Tibial artery (tissue), 4 donors: ENCODE results near the gene EXD3.

Experiments
- DNase-seq, 2 donors: peaks; one replicate each; pipeline ENCODE4 v3.0.0-alpha.2; 2019
- H3K27ac ChIP-seq, 2 donors: fragments of 200-600 bp; sonication (generic) in 1 of 2; 1 replicate in 1 of 2; 2 replicates in 1 of 2; pipeline ENCODE4 v1.5.1; 2018 to 2019; ENCODE audit warnings: mild to moderate bottlenecking in 1 of 2
- H3K27me3 ChIP-seq, 2 donors: fragments of 200-600 bp; sonication (generic) in 1 of 2; one replicate each; pipeline versions ENCODE4 v1.5.1 to v1.6.0; 2016 to 2019
- H3K36me3 ChIP-seq, 3 donors: fragments of 200-600 bp; sonication (generic) in 2 of 3; one replicate each; pipeline ENCODE4 v1.5.1; 2016 to 2019; ENCODE audit warnings: mild to moderate bottlenecking in 2 of 3
- H3K4me1 ChIP-seq, 4 donors: fragments of 200-600 bp; sonication (generic) in 2 of 4; 1 replicate in 3 of 4; 2 replicates in 1 of 4; pipeline ENCODE4 v1.5.1; 2016 to 2019
- H3K4me3 ChIP-seq, 2 donors: fragments of 200-600 bp; sonication (generic) in 1 of 2; 1 replicate in 1 of 2; 2 replicates in 1 of 2; pipeline ENCODE4 v1.5.1; 2018 to 2019; ENCODE audit warnings: mild to moderate bottlenecking in 2 of 2
- H3K9me3 ChIP-seq, 3 donors: fragments of 200-600 bp; sonication (generic) in 1 of 3; one replicate each; pipeline ENCODE4 v1.5.1; 2016 to 2019
- CTCF ChIP-seq, 2 experiments: fragments of 200-600 bp in 1 of 2; fragments of 450-650 bp in 1 of 2; IDR thresholded peaks; one replicate each; pipeline ENCODE4 v1.5.1; 2017 to 2019; ENCODE audit warnings: antibody characterized with exemption in 2 of 2, mild to moderate bottlenecking in 1 of 2, moderate library complexity in 1 of 2
- intact Hi-C: fragments of 100-400 bp; cut with DNase I; formaldehyde crosslinking; loops from one replicate; pipeline ENCODE4 v1.15.0; 2023; ENCODE audit warnings: low total_unique reads

The EXD3 gene

GRCh38 chr9:137435980-137436760 is 13.2 kb upstream of the EXD3 start:
- intact Hi-C loops = no loop called here
- peak in 1 of 2 donors; percentile 78 for DNase-seq
- no peak overlapping the region for H3K4me3 ChIP-seq
- H3K36me3 ChIP-seq = no peaks in the 10 kb centered on the region
- H3K27ac ChIP-seq = no peak overlapping the region
- H3K4me1 ChIP-seq = peaks cover 0 to 18% (median 8%) of the 10 kb centered on the region in 4 donors
- TF ChIP-seq CTCF (IDR thresholded peaks at IDR 0.05) = no peak
- H3K9me3 ChIP-seq = no peaks in the 10 kb centered on the region
- peaks cover 0 to 50% of the 10 kb centered on the region in 2 donors for H3K27me3 ChIP-seq

GRCh38 chr9:137435381-137435891 is 12.5 kb upstream of the EXD3 start:
- intact Hi-C loops = no loop called here
- no peak for DNase-seq
- no peak for TF ChIP-seq CTCF (IDR thresholded peaks at IDR 0.05)

GRCh38 chr9:137434498-137435380 is 11.8 kb upstream of the EXD3 start:
- no peak for TF ChIP-seq CTCF (IDR thresholded peaks at IDR 0.05)
- peaks cover 0 to 20% (median 7%) of the 10 kb centered on the region in 4 donors for H3K4me1 ChIP-seq
- H3K27ac ChIP-seq = no peak overlapping the region
- DNase-seq = no peak
- H3K4me3 ChIP-seq = no peak overlapping the region
- H3K36me3 ChIP-seq = no peaks in the 10 kb centered on the region
- intact Hi-C loops = no loop called here
- peaks cover 0 to 62% of the 10 kb centered on the region in 2 donors for H3K27me3 ChIP-seq
- no peaks in the 10 kb centered on the region for H3K9me3 ChIP-seq

More at GRCh38 chr9:137435381-137435891, 12.5 kb upstream of the EXD3 start:
- peaks cover 0 to 17% (median 7%) of the 10 kb centered on the region in 4 donors for H3K4me1 ChIP-seq
- no peaks in the 10 kb centered on the region for H3K9me3 ChIP-seq
- no peaks in the 10 kb centered on the region for H3K36me3 ChIP-seq
- peaks cover 0 to 55% of the 10 kb centered on the region in 2 donors for H3K27me3 ChIP-seq
- H3K27ac ChIP-seq = no peak overlapping the region
- no peak overlapping the region for H3K4me3 ChIP-seq

DNA sequence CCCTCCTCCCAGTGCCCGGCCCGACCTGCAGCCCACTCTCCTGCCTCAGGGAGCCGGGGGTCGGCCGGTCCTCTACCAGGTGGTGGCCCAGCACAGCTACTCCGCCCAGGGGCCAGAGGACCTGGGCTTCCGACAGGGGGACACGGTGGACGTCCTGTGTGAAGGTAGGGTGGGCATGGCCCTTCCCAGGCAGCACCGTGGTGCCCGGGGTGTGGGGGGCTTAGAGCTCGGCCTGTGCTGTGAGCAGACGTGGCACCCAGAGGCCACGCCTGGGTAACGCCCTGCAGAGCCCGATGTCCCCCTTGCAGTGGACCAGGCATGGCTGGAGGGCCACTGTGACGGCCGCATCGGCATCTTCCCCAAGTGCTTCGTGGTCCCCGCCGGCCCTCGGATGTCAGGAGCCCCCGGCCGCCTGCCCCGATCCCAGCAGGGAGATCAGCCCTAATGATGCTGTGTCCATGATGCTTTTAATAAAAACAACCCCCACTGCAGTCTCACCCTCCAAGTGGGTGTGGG is 11.0 kb upstream of the EXD3 start:
- Histone ChIP-seq H3K27ac (no peak overlapping the region), H3K36me3 (no peaks in the 10 kb centered on the region), H3K4me1 (peaks cover 0 to 20% (median 7%) of the 10 kb centered on the region in 4 donors), H3K9me3 (no peaks in the 10 kb centered on the region), H3K27me3 (peaks cover 0 to 61% of the 10 kb centered on the region in 2 donors), H3K4me3 (no peak overlapping the region)
- intact Hi-C loops = no loop called here
- no peak for TF ChIP-seq CTCF (IDR thresholded peaks at IDR 0.05)
- DNase-seq = no peak

DNA sequence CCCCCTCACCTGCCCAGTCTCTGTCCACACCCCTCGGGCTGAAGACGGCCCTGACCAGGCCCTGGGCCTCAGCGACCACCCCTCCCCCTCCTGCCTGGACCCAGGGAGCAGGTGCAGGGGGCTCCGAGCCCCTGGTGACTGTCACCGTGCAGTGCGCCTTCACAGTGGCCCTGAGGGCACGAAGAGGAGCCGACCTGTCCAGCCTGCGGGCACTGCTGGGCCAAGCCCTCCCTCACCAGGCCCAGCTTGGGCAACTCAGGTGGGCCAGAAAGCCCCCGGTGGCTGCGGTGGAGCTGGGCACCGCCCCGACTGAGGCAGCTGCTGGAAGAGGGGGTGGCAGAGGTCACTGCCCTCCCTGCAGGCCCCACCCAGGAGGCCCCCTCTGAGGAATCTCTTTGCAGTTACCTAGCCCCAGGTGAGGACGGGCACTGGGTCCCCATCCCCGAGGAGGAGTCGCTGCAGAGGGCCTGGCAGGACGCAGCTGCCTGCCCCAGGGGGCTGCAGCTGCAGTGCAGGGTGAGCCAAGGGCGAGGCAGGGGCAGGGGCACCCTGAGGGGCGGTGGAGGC is 10.5 kb upstream of the EXD3 start:
- no peak for TF ChIP-seq CTCF (IDR thresholded peaks at IDR 0.05)

More for the DNA sequence above, 10.5 kb upstream of the EXD3 start:
- no peak for DNase-seq
- Histone ChIP-seq H3K27me3 (peaks cover 0 to 58% of the 10 kb centered on the region in 2 donors), H3K4me3 (no peak overlapping the region), H3K36me3 (no peaks in the 10 kb centered on the region), H3K9me3 (no peaks in the 10 kb centered on the region), H3K27ac (no peak overlapping the region), H3K4me1 (peaks cover 0 to 23% (median 7%) of the 10 kb centered on the region in 4 donors)
- intact Hi-C loops = no loop called here
